Ishikawa (cell line): ENCODE data around the gene DNTT.

Experiments
- FOXM1 ChIP-seq: IDR thresholded peaks from 2 replicates; pipeline ENCODE4 v1.6.1; 2012; ENCODE audit warnings: low read depth, borderline replicate concordance
- RAD21 ChIP-seq: IDR thresholded peaks from 2 replicates; pipeline ENCODE4 v1.6.1; 2012; ENCODE audit warnings: low read depth
- REST ChIP-seq: IDR thresholded peaks from 2 replicates; pipeline ENCODE4 v1.6.1; 2012; ENCODE audit warnings: low read depth, mild to moderate bottlenecking
- TAF1 ChIP-seq: IDR thresholded peaks from 2 replicates; pipeline ENCODE4 v1.6.1; 2012; ENCODE audit warnings: low read depth, mild to moderate bottlenecking
- TEAD4 ChIP-seq: IDR thresholded peaks from 2 replicates; pipeline ENCODE4 v1.6.1; 2012
- USF1 ChIP-seq: IDR thresholded peaks from 2 replicates; pipeline ENCODE4 v1.6.1; 2012

GRCh38 chr10:96271016-96271815, 33.0 kb upstream of the DNTT start, which contains the start of gene BLNK:
- no peak for TF ChIP-seq RAD21
- TF ChIP-seq REST = no peak
- 0 out of 2 replicates have a peak, but pooled peaks have one; percentile 18 for TF ChIP-seq FOXM1
- peak; percentile 86 for TF ChIP-seq USF1
- 0 out of 2 replicates have a peak, but pooled peaks have one; percentile 5 for TF ChIP-seq TAF1
- TF ChIP-seq TEAD4 = no peak
